Measurements from ENCODE around the gene OPCML. TPM values are rescaled to one million over a fixed set of nuclear protein-coding genes. Genes with fewer than 3 reads are reported as not detected.

Gene OPCML
- total and polyA plus RNA-seq, 12 donors = under 0.01 to 1.2 (median 0.39) TPM

- H3K27me3 ChIP-seq = peaks cover 0 to 28% (median 4%) of the 10 kb centered on the region in 7 donors
- no peak for DNase-seq
- H3K4me3 ChIP-seq = no peak overlapping the region
- H3K4me1 ChIP-seq = no peaks in the 10 kb centered on the region
- 91 to 98% methylated on average over 7 of the region's 7 CpGs for WGBS, 2 donors
- no peaks in the 10 kb centered on the region for H3K36me3 ChIP-seq
- ATAC-seq = no peak
- intact Hi-C loops (cut with DNase I) = no loop called here
- no peak for TF ChIP-seq CTCF (IDR thresholded peaks at IDR 0.05)
- no peaks in the 10 kb centered on the region for H3K9me3 ChIP-seq
- no peak overlapping the region for H3K27ac ChIP-seq
These were observed 741.3 kb downstream of the OPCML start for GRCh38 chr11:132790971-132791370.

GRCh38 chr11:132790466-132790865, 741.8 kb downstream of the OPCML start:
- no peak for TF ChIP-seq CTCF (IDR thresholded peaks at IDR 0.05)
- Histone ChIP-seq H3K9me3 (no peaks in the 10 kb centered on the region), H3K27ac (no peak overlapping the region), H3K4me1 (no peaks in the 10 kb centered on the region), H3K4me3 (no peak overlapping the region), H3K36me3 (no peaks in the 10 kb centered on the region), H3K27me3 (peaks cover 0 to 28% (median 4%) of the 10 kb centered on the region in 7 donors)
- intact Hi-C loops (cut with DNase I) = no loop called here
- WGBS, 2 donors = 95 to 96% methylated on average over 5 of the region's 5 CpGs
- DNase-seq (no peak), ATAC-seq (no peak)

- ATAC-seq = no peak
- intact Hi-C loops (cut with DNase I) = no loop called here
- Histone ChIP-seq H3K36me3 (no peaks in the 10 kb centered on the region), H3K27ac (no peak overlapping the region), H3K9me3 (no peaks in the 10 kb centered on the region), H3K4me3 (no peak overlapping the region), H3K27me3 (peaks cover 0 to 28% (median 4%) of the 10 kb centered on the region in 7 donors), H3K4me1 (no peaks in the 10 kb centered on the region)
- TF ChIP-seq CTCF (IDR thresholded peaks at IDR 0.05) = no peak
- DNase-seq = no peak
- 57 to 62% methylated on average over 6 of the region's 6 CpGs for WGBS, 2 donors
These were observed 743.4 kb downstream of the OPCML start for GRCh38 chr11:132788816-132789325.

GRCh38 chr11:132785878-132786277, 746.4 kb downstream of the OPCML start:
- ATAC-seq (no peak), DNase-seq (no peak)
- H3K27me3 ChIP-seq = peaks cover 0 to 6% (median 0%) of the 10 kb centered on the region in 7 donors
- intact Hi-C loops (cut with DNase I) = no loop called here
- no peak overlapping the region for H3K4me3 ChIP-seq
- no peak overlapping the region for H3K27ac ChIP-seq
- H3K4me1 ChIP-seq = no peaks in the 10 kb centered on the region
- no peak for TF ChIP-seq CTCF (IDR thresholded peaks at IDR 0.05)
- H3K36me3 ChIP-seq = no peaks in the 10 kb centered on the region
- WGBS, 2 donors = 81 to 84% methylated on average over 4 of the region's 4 CpGs
- H3K9me3 ChIP-seq = no peaks in the 10 kb centered on the region
